Caco-2 (cell line): ENCODE results near the gene ENPP1. TPM values are rescaled to one million over a fixed set of nuclear protein-coding genes. Genes with fewer than 3 reads are reported as not detected.

ENCODE experiments used
- BruUV-seq: library from RNA; stranded (reverse); fragments of 400-500 nt; replicated peaks from 2 replicates; lab custom pipeline; 2021; lab: Mats Ljungman, UMichigan
- CTCF ChIA-PET: fragments of 300-600 bp; sonication (Branson Sonifier 250); formaldehyde crosslinking; loops from one replicate; lab custom pipeline; 2022; ENCODE audit warnings: antibody characterized with exemption; lab: Charles Lee
- POLR2A ChIA-PET: fragments of 300-600 bp; sonication (Branson Sonifier 250); formaldehyde crosslinking; loops from one replicate; lab custom pipeline; 2022; ENCODE audit warnings: antibody characterized with exemption; lab: Charles Lee
- DNase-seq, 2 experiments: peaks; one replicate each; pipeline versions ENCODE4 v3.0.0 to v3.0.0-alpha.2; 2020 to 2022
- H3K27me3 ChIP-seq: replicated peaks from 2 replicates; pipeline ENCODE4 v1.6.0; 2011; ENCODE audit warnings: low read length; ENCODE audit not compliant: control insufficient read depth, insufficient read depth
- H3K36me3 ChIP-seq: 2 replicates; pipeline ENCODE4 v1.5.1; 2011; ENCODE audit warnings: low read length; ENCODE audit not compliant: control insufficient read depth, insufficient read depth
- H3K4me1 ChIP-seq: fragments of 250-450 bp; sonication (Bioruptor Pico); 2 replicates; pipeline ENCODE4 v1.5.1; 2020; ENCODE audit warnings: mild to moderate bottlenecking
- H3K4me3 ChIP-seq: 2 replicates; pipeline ENCODE4 v1.5.1; 2011; ENCODE audit warnings: low read depth, mild to moderate bottlenecking, control low read depth, low read length
- H3K9me3 ChIP-seq: fragments of 250-450 bp; sonication (Bioruptor Pico); 2 replicates; pipeline ENCODE4 v1.5.1; 2020; ENCODE audit warnings: mild to moderate bottlenecking, moderate library complexity
- H3K27ac Mint-ChIP-seq: one replicate; pipeline ENCODE4 v1.8.0; 2022; ENCODE audit warnings: mixed read lengths; ENCODE audit not compliant: unreplicated experiment
- H3K27me3 Mint-ChIP-seq: one replicate; pipeline ENCODE4 v1.8.0; 2022; ENCODE audit warnings: mixed read lengths; ENCODE audit not compliant: insufficient read depth, unreplicated experiment
- H3K36me3 Mint-ChIP-seq: one replicate; pipeline ENCODE4 v1.8.0; 2022; ENCODE audit warnings: mild to moderate bottlenecking, mixed read lengths; ENCODE audit not compliant: insufficient read depth, unreplicated experiment
- H3K4me1 Mint-ChIP-seq: one replicate; pipeline ENCODE4 v1.8.0; 2022; ENCODE audit warnings: low read depth, mixed read lengths; ENCODE audit not compliant: unreplicated experiment
- H3K4me3 Mint-ChIP-seq: one replicate; pipeline ENCODE4 v1.8.0; 2022; ENCODE audit warnings: mild to moderate bottlenecking, moderate library complexity, mixed read lengths; ENCODE audit not compliant: unreplicated experiment
- H3K9me3 Mint-ChIP-seq: one replicate; pipeline ENCODE4 v1.8.0; 2022; ENCODE audit warnings: mixed read lengths; ENCODE audit not compliant: unreplicated experiment
- intact Hi-C: fragments of 100-400 bp; cut with micrococcal nuclease; formaldehyde crosslinking; loops from one replicate; pipeline ENCODE4 v1.10.0; 2022; ENCODE audit not compliant: unreplicated experiment
- total RNA-seq: library from RNA; stranded (reverse); gene quantifications from 2 replicates; pipeline ENCODE4 v1.2.3, GENCODE V29; 2022
- TF ChIP-seq, protein P1 (sequence below), 2 experiments: fragments of 200-600 bp in 1 of 2; IDR thresholded peaks; 1 replicate in 1 of 2; 2 replicates in 1 of 2; pipeline versions ENCODE4 v1.5.1 to v1.8.0; 2011 to 2022; ENCODE audit warnings: antibody characterized with exemption in 1 of 2, control low read depth in 1 of 2, inconsistent platforms in 1 of 2, low read depth in 1 of 2, low read length in 1 of 2, mild to moderate bottlenecking in 1 of 2, moderate library complexity in 1 of 2; ENCODE audit not compliant: insufficient read depth in 1 of 2, severe bottlenecking in 1 of 2, unreplicated experiment in 1 of 2

The ENPP1 gene
- total RNA-seq, 1 experiment from 2014 or later = 4.8 TPM

DNA sequence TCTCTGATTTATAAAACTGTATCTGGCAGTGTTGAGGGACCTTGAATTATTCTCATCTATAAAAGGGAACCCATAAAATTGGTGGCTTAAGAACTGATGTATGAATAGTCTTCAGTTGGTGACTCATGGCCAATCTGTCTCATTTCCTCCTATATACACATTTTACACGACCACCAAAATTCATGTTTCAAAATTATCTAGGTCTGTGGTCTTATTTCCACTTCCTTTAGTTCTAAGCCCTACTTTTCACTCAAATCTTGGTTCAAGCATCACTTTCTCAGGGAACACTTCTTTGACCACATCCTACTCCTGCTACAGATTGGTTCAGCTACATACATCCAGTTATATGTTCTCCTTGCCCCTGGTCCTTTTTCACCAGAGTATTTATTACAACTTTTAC is 18.6 kb upstream of the ENPP1 start:
- no peaks in the 10 kb centered on the region for H3K4me1 Mint-ChIP-seq
- DNase-seq = no peak
- intact Hi-C loops = no loop called here
- no peak overlapping the region for H3K4me3 ChIP-seq
- H3K36me3 Mint-ChIP-seq = no peaks in the 10 kb centered on the region
- ChIA-PET POLR2A (no interaction called here), CTCF (no interaction called here)
- H3K27ac Mint-ChIP-seq = no peak overlapping the region
- no peaks in the 10 kb centered on the region for H3K9me3 Mint-ChIP-seq
- no TSS peak for BruUV-seq
- no peaks in the 10 kb centered on the region for H3K36me3 ChIP-seq
- peaks cover 10% of the 10 kb centered on the region for H3K27me3 Mint-ChIP-seq
- TF ChIP-seq, protein P1, sequence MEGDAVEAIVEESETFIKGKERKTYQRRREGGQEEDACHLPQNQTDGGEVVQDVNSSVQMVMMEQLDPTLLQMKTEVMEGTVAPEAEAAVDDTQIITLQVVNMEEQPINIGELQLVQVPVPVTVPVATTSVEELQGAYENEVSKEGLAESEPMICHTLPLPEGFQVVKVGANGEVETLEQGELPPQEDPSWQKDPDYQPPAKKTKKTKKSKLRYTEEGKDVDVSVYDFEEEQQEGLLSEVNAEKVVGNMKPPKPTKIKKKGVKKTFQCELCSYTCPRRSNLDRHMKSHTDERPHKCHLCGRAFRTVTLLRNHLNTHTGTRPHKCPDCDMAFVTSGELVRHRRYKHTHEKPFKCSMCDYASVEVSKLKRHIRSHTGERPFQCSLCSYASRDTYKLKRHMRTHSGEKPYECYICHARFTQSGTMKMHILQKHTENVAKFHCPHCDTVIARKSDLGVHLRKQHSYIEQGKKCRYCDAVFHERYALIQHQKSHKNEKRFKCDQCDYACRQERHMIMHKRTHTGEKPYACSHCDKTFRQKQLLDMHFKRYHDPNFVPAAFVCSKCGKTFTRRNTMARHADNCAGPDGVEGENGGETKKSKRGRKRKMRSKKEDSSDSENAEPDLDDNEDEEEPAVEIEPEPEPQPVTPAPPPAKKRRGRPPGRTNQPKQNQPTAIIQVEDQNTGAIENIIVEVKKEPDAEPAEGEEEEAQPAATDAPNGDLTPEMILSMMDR (IDR thresholded peaks at IDR 0.05; ENCODE audit: insufficient read depth in 1 of 2, low read depth in 1 of 2, low read length in 1 of 2, severe bottlenecking in 1 of 2, unreplicated experiment in 1 of 2) = no peak
- no peak overlapping the region for H3K4me3 Mint-ChIP-seq
- H3K9me3 ChIP-seq = no peaks in the 10 kb centered on the region
- no peaks in the 10 kb centered on the region for H3K27me3 ChIP-seq
- no peaks in the 10 kb centered on the region for H3K4me1 ChIP-seq

DNA sequence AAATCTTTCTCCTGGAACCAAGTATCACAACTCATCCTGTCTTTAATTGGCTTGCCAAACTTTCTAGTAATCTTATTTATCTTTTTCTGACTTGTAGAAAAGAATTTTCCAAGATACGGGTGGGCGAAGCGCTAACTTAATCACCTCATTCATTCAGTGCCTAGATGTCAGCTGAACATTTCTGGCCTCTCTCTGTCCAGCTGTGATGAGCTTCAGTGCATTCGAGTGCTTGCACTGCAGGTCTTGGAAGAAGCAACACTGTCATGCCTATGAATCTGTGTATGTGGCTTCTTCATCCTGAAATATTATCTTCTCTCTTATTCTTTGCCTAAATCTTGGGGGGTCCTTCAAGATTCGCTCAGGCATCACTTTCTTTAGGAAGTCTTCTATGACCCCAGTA is 16.3 kb upstream of the ENPP1 start:
- Mint-ChIP-seq H3K9me3 (no peaks in the 10 kb centered on the region), H3K4me3 (no peak overlapping the region), H3K4me1 (no peaks in the 10 kb centered on the region), H3K36me3 (no peaks in the 10 kb centered on the region), H3K27ac (no peak overlapping the region), H3K27me3 (peaks cover 4% of the 10 kb centered on the region)
- Histone ChIP-seq H3K4me1 (no peaks in the 10 kb centered on the region), H3K27me3 (no peaks in the 10 kb centered on the region), H3K36me3 (no peaks in the 10 kb centered on the region), H3K4me3 (no peak overlapping the region), H3K9me3 (no peaks in the 10 kb centered on the region)
- POLR2A ChIA-PET = no interaction called here
- intact Hi-C loops = no loop called here
- DNase-seq = no peak
- TF ChIP-seq, protein P1 (IDR thresholded peaks at IDR 0.05; ENCODE audit: insufficient read depth in 1 of 2, low read depth in 1 of 2, low read length in 1 of 2, severe bottlenecking in 1 of 2, unreplicated experiment in 1 of 2) = no peak
- CTCF ChIA-PET = no interaction called here
- no TSS peak for BruUV-seq

DNA sequence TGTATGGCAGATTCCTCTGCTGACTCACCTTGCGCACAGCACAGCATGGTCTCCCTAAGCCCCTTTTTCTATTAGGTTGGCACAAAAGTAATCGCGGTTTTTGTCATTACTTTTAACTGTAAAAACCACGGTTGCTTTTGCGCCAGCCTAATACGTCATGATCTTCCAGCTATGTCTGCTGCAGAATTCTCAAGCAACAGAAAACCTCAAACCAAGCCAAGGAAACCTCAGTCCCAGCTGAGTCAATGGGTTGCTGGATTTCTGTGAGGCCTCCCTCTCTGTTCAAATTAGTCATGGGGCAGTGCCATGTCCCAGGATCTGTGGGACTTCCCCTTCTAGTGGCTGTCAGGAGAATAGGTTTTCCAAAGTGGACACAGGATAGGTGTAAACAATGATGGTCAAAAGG is 15.7 kb upstream of the ENPP1 start:
- Histone ChIP-seq H3K36me3 (no peaks in the 10 kb centered on the region), H3K4me1 (no peaks in the 10 kb centered on the region), H3K27me3 (no peaks in the 10 kb centered on the region), H3K9me3 (no peaks in the 10 kb centered on the region), H3K4me3 (no peak overlapping the region)
- peaks cover 4% of the 10 kb centered on the region for H3K27me3 Mint-ChIP-seq
- DNase-seq = no peak
- H3K9me3 Mint-ChIP-seq = no peaks in the 10 kb centered on the region
- H3K4me3 Mint-ChIP-seq = no peak overlapping the region
- POLR2A ChIA-PET = no interaction called here
- H3K4me1 Mint-ChIP-seq = no peaks in the 10 kb centered on the region
- CTCF ChIA-PET = no interaction called here
- no peak overlapping the region for H3K27ac Mint-ChIP-seq
- TF ChIP-seq, protein P1 (IDR thresholded peaks at IDR 0.05; ENCODE audit: insufficient read depth in 1 of 2, low read depth in 1 of 2, low read length in 1 of 2, severe bottlenecking in 1 of 2, unreplicated experiment in 1 of 2) = no peak
- intact Hi-C loops = no loop called here
- no TSS peak for BruUV-seq
- H3K36me3 Mint-ChIP-seq = no peaks in the 10 kb centered on the region
